WTC11 (cell line): ENCODE data around the gene IL24. TPM values are rescaled to one million over a fixed set of nuclear protein-coding genes. Genes with fewer than 3 reads are reported as not detected.

ENCODE experiments used
- ATAC-seq: fragments of 200-7000 bp; cut with Tn5 transposase; 2 replicates; pipeline ENCODE4 v1.10.0; 2021; ENCODE audit warnings: mild to moderate bottlenecking, moderate library complexity
- CTCF ChIA-PET: fragments of 300-600 bp; sonication (Branson Sonifier 250); formaldehyde crosslinking; loops from one replicate; lab custom pipeline; 2021; ENCODE audit warnings: antibody characterized with exemption; lab: Charles Lee
- POLR2A ChIA-PET: fragments of 350-600 bp; sonication (Branson Sonifier 250); formaldehyde crosslinking; loops from one replicate; lab custom pipeline; 2021; ENCODE audit warnings: antibody characterized with exemption; lab: Charles Lee
- DNase-seq: peaks from one replicate; pipeline ENCODE4 v3.0.0; 2021; ENCODE audit warnings: low spot score
- H3K27ac Mint-ChIP-seq: 2 replicates; pipeline ENCODE4 v1.8.0; 2021; ENCODE audit warnings: mixed read lengths
- H3K27me3 Mint-ChIP-seq: 2 replicates; pipeline ENCODE4 v1.8.0; 2021; ENCODE audit warnings: low read depth, mild to moderate bottlenecking, moderate library complexity, mixed read lengths
- H3K36me3 Mint-ChIP-seq: 2 replicates; pipeline ENCODE4 v1.8.0; 2021; ENCODE audit warnings: mixed read lengths
- H3K4me1 Mint-ChIP-seq: 2 replicates; pipeline ENCODE4 v1.8.0; 2022; ENCODE audit warnings: mixed read lengths
- H3K4me3 Mint-ChIP-seq: 2 replicates; pipeline ENCODE4 v1.8.0; 2021; ENCODE audit warnings: mild to moderate bottlenecking, moderate library complexity, mixed read lengths
- H3K9me3 Mint-ChIP-seq: 2 replicates; pipeline ENCODE4 v1.8.0; 2021; ENCODE audit warnings: mixed read lengths
- ATF1 ChIP-seq: sonication (generic); formaldehyde crosslinking; IDR thresholded peaks from 2 replicates; pipeline ENCODE4 v1.8.1; 2023; ENCODE audit warnings: mild to moderate bottlenecking, moderate library complexity, missing genetic modification reagents
- ELF4 ChIP-seq: sonication (generic); formaldehyde crosslinking; IDR thresholded peaks from 2 replicates; pipeline ENCODE4 v1.8.1; 2022; ENCODE audit warnings: low read depth, mild to moderate bottlenecking, moderate library complexity, missing genetic modification reagents
- GABPB1 ChIP-seq: sonication (generic); formaldehyde crosslinking; IDR thresholded peaks from 2 replicates; pipeline ENCODE4 v1.8.1; 2023; ENCODE audit warnings: mild to moderate bottlenecking, missing genetic modification reagents
- KAT7 ChIP-seq: sonication (generic); formaldehyde crosslinking; IDR thresholded peaks from 2 replicates; pipeline ENCODE4 v1.8.1; 2023; ENCODE audit warnings: missing genetic modification reagents, mild to moderate bottlenecking, borderline replicate concordance
- NFYB ChIP-seq: sonication (generic); formaldehyde crosslinking; conservative IDR thresholded peaks from 2 replicates; pipeline ENCODE4 v1.8.0; 2022; ENCODE audit warnings: low read depth, missing genetic modification reagents
- RORB ChIP-seq: fragments of 250-450 bp; sonication (Bioruptor Pico); IDR thresholded peaks from 2 replicates; pipeline ENCODE4 v1.9.0; 2021; ENCODE audit warnings: mild to moderate bottlenecking
- ZNF121 ChIP-seq: sonication (generic); formaldehyde crosslinking; IDR thresholded peaks from 2 replicates; pipeline ENCODE4 v1.8.0; 2023; ENCODE audit warnings: missing genetic modification reagents
- ZNF138 ChIP-seq: sonication (generic); formaldehyde crosslinking; conservative IDR thresholded peaks from 2 replicates; pipeline ENCODE4 v1.8.1; 2022; ENCODE audit warnings: mild to moderate bottlenecking, moderate library complexity, missing genetic modification reagents
- total RNA-seq: library from RNA; stranded (reverse); gene quantifications from 3 replicates; pipeline ENCODE4 v1.2.3, GENCODE V29; 2021
- TF ChIP-seq, protein P1 (sequence below): sonication (generic); formaldehyde crosslinking; conservative IDR thresholded peaks from 2 replicates; pipeline ENCODE4 v1.8.1; 2022; ENCODE audit warnings: mild to moderate bottlenecking, missing genetic modification reagents
- TF ChIP-seq, protein P2 (sequence below): sonication (generic); formaldehyde crosslinking; IDR thresholded peaks from 2 replicates; pipeline ENCODE4 v1.8.0; 2023; ENCODE audit warnings: missing genetic modification reagents, mild to moderate bottlenecking, borderline replicate concordance
- TF ChIP-seq, protein P3 (sequence below): sonication (generic); formaldehyde crosslinking; IDR thresholded peaks from 2 replicates; pipeline ENCODE4 v1.8.0; 2022; ENCODE audit warnings: mild to moderate bottlenecking, missing genetic modification reagents
- TF ChIP-seq, protein P4 (sequence below): fragments of 200-600 bp; IDR thresholded peaks from 2 replicates; pipeline ENCODE4 v1.8.0; 2022; ENCODE audit warnings: antibody characterized with exemption

IL24 gene
- total RNA-seq, 1 experiment from 2014 or later: not detected

DNA sequence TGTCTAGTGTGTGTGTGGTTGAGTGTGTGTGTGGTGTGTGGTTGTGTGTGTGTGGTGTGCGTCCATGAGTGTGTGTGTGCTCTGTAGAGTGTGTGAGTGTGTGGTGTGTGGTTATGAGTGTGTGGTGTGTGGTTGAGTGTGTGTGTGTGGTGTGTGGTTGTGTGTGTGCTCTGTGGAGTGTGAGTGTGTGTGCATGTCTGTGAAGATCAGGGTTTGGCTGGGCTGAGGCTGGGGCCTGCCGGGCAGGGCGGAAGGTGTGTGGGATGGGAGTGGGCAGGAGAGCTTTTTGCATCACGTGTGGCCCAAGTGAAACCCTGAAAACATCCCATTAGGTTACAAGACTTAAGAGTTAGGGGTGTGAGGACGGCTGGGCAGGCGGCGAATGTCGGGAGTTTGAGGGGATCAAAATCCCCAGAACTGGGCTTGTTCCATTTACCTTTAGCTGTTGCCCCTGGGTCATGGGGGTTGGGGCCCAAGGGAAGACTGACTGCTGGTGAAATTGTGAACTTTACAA is 27.4 kb downstream of the IL24 start:
- no peak for ATAC-seq
- H3K27ac Mint-ChIP-seq: no peak overlapping the region

DNA sequence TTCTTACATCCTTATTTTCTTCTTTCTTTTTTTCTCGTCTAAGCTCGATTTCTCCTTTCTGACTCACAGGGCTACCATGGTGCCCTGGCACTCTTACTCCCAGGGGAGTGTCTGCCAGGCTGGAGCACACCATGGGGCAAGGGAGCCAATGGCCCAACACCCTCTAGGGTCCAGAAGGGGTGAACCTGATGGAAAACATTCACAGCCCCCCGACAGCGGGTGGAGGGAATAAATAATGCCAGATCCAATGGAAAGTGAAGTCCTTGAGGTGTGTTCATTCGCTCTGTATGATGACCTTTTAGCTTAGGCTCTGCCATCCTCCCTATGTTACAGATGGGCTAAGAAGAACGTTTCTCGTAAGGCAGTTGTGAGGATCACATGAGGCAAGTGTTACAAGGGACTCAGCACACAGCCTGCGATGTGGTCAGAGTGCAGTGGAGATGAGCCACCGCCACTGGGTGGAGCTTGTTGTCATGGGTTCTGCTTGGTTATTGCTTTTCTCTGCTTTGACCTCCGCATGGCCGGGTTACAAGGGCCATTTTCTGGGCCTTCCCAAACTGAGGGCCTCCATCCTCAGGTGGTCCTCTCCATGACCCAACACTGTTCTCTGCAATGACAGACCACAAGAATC is 28.0 kb downstream of the IL24 start:
- no peaks in the 10 kb centered on the region for H3K9me3 Mint-ChIP-seq
- ATAC-seq (peak; percentile 85), DNase-seq (peak; percentile 25)
- ChIA-PET POLR2A (no interaction called here), CTCF (interaction anchor here (0.6 to 2.1 kb wide), 11 partner anchors 8 to 190 kb away, joined by 3 to 17 read pairs (median 6); no protein-coding TSS in a partner anchor)
- H3K27me3 Mint-ChIP-seq: no peaks in the 10 kb centered on the region; the same call in 1 of the 2 replicates
- H3K4me1 Mint-ChIP-seq: no peaks in the 10 kb centered on the region
- no peak overlapping the region for H3K27ac Mint-ChIP-seq
- H3K4me3 Mint-ChIP-seq: no peak overlapping the region
- no peaks in the 10 kb centered on the region for H3K36me3 Mint-ChIP-seq
- TF ChIP-seq, protein P1, sequence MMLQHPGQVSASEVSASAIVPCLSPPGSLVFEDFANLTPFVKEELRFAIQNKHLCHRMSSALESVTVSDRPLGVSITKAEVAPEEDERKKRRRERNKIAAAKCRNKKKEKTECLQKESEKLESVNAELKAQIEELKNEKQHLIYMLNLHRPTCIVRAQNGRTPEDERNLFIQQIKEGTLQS (CRISPR knock-in tag): no peak

More for the DNA sequence above, 27.4 kb downstream of the IL24 start:
- Mint-ChIP-seq H3K36me3 (no peaks in the 10 kb centered on the region), H3K27me3 (no peaks in the 10 kb centered on the region), H3K9me3 (no peaks in the 10 kb centered on the region), H3K4me3 (no peak overlapping the region), H3K4me1 (no peaks in the 10 kb centered on the region)
- no peak for TF ChIP-seq GABPB1 (CRISPR knock-in tag)
- no peak for TF ChIP-seq ZNF138 (CRISPR knock-in tag)
- TF ChIP-seq, protein P2, sequence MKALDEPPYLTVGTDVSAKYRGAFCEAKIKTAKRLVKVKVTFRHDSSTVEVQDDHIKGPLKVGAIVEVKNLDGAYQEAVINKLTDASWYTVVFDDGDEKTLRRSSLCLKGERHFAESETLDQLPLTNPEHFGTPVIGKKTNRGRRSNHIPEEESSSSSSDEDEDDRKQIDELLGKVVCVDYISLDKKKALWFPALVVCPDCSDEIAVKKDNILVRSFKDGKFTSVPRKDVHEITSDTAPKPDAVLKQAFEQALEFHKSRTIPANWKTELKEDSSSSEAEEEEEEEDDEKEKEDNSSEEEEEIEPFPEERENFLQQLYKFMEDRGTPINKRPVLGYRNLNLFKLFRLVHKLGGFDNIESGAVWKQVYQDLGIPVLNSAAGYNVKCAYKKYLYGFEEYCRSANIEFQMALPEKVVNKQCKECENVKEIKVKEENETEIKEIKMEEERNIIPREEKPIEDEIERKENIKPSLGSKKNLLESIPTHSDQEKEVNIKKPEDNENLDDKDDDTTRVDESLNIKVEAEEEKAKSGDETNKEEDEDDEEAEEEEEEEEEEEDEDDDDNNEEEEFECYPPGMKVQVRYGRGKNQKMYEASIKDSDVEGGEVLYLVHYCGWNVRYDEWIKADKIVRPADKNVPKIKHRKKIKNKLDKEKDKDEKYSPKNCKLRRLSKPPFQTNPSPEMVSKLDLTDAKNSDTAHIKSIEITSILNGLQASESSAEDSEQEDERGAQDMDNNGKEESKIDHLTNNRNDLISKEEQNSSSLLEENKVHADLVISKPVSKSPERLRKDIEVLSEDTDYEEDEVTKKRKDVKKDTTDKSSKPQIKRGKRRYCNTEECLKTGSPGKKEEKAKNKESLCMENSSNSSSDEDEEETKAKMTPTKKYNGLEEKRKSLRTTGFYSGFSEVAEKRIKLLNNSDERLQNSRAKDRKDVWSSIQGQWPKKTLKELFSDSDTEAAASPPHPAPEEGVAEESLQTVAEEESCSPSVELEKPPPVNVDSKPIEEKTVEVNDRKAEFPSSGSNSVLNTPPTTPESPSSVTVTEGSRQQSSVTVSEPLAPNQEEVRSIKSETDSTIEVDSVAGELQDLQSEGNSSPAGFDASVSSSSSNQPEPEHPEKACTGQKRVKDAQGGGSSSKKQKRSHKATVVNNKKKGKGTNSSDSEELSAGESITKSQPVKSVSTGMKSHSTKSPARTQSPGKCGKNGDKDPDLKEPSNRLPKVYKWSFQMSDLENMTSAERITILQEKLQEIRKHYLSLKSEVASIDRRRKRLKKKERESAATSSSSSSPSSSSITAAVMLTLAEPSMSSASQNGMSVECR (CRISPR knock-in tag): no peak
- no peak for TF ChIP-seq ATF1 (CRISPR knock-in tag)
- TF ChIP-seq, protein P3, sequence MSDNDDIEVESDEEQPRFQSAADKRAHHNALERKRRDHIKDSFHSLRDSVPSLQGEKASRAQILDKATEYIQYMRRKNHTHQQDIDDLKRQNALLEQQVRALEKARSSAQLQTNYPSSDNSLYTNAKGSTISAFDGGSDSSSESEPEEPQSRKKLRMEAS (CRISPR knock-in tag): no peak
- ChIA-PET CTCF (interaction anchor here (0.6 to 2.1 kb wide), 11 partner anchors 9 to 190 kb away, joined by 3 to 17 read pairs (median 6); no protein-coding TSS in a partner anchor), POLR2A (no interaction called here)
- DNase-seq: no peak

DNA sequence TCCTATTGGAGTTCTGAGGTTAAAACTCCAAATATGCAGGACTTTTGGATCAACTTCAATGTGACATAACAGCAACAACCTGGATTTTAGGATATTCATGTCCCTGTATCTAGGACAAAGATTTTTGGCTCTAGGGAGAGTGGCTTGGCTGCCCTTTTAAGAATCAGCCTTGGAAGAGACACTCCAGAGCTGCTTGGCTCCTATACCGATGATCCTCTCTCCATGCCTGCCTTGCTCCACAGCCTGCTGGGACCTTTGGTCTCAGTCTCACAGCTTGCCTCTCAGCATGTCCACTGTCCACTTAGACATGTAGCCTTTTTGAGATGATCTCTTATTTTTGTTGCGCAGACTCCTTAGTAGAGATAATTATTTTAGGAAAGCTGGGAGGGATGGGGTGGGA is 29.0 kb downstream of the IL24 start:
- no peaks in the 10 kb centered on the region; the same call in 1 of the 2 replicates for H3K27me3 Mint-ChIP-seq
- ATAC-seq (no peak), DNase-seq (no peak)
- H3K4me3 Mint-ChIP-seq: no peak overlapping the region
- H3K4me1 Mint-ChIP-seq: no peaks in the 10 kb centered on the region
- CTCF ChIA-PET: interaction anchor here (0.7 to 2.1 kb wide), 7 partner anchors 10 to 196 kb away, joined by 3 to 17 read pairs (median 8); no protein-coding TSS in a partner anchor
- TF ChIP-seq, protein P3 (CRISPR knock-in tag): no peak
- TF ChIP-seq NFYB (CRISPR knock-in tag) (no peak), RORB (CRISPR knock-in tag) (no peak), ZNF121 (no peak), ELF4 (CRISPR knock-in tag) (no peak), KAT7 (CRISPR knock-in tag) (no peak)
- TF ChIP-seq, protein P4, sequence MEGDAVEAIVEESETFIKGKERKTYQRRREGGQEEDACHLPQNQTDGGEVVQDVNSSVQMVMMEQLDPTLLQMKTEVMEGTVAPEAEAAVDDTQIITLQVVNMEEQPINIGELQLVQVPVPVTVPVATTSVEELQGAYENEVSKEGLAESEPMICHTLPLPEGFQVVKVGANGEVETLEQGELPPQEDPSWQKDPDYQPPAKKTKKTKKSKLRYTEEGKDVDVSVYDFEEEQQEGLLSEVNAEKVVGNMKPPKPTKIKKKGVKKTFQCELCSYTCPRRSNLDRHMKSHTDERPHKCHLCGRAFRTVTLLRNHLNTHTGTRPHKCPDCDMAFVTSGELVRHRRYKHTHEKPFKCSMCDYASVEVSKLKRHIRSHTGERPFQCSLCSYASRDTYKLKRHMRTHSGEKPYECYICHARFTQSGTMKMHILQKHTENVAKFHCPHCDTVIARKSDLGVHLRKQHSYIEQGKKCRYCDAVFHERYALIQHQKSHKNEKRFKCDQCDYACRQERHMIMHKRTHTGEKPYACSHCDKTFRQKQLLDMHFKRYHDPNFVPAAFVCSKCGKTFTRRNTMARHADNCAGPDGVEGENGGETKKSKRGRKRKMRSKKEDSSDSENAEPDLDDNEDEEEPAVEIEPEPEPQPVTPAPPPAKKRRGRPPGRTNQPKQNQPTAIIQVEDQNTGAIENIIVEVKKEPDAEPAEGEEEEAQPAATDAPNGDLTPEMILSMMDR: no peak
- TF ChIP-seq, protein P2 (CRISPR knock-in tag): no peak
- POLR2A ChIA-PET: interaction anchor here (0.7 kb wide), 1 partner anchor 829 kb away, joined by 3 read pairs; no protein-coding TSS in a partner anchor
- H3K9me3 Mint-ChIP-seq: no peaks in the 10 kb centered on the region
- H3K27ac Mint-ChIP-seq: no peak overlapping the region
- H3K36me3 Mint-ChIP-seq: no peaks in the 10 kb centered on the region
